ENCODE results near the gene CD1D. TPM values are rescaled to one million over a fixed set of nuclear protein-coding genes. Genes with fewer than 3 reads are reported as not detected.
A peak's percentile ranks its signal among the peaks of the same experiment; 100 is the strongest.

The CD1D gene
- total RNA-seq = 10 to 100 TPM; 14.7 to 28.5 (median 23.0) TPM
- polyA plus RNA-seq = 10 to 100 TPM; 26.7 to 62.8 (median 28.3) TPM
- long read RNA-seq, donor 1 = 0 reads
- long read RNA-seq, donor 2 = 0 reads

DNA sequence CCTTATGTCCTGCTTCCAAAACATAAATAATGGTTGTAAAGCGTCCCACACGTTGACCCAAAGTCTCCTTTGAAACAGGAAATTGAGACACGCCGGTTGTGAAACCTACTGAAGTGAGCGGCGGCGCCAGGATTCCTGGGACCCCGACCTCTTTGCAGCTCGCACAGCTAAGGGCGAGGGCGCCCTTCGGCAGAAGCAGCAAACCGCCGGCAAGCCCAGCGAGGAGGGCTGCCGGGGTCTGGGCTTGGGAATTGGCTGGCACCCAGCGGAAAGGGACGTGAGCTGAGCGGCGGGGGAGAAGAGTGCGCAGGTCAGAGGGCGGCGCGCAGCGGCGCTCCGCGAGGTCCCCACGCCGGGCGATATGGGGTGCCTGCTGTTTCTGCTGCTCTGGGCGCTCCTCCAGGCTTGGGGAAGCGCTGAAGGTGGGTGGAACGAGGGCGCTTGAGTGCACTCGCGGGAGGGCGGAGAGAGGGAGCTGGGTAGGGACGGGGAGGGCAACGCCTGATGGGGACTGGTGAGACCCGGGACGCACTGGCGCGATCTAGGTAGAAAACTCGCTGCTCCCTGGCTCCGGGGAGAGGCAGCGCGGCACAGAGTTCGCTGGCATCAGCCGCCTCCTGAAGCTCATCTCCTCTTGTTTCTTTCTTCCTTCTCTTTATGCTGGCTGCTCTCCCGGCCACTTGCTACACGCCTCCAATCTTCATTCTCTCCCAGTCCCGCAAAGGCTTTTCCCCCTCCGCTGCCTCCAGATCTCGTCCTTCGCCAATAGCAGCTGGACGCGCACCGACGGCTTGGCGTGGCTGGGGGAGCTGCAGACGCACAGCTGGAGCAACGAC is at the start of gene CD1D:
TSS of gene CD1D (plus strand) at position 155 of the 836 bp plus-strand sequence. CDS start at position 362, 207 bp downstream.
- WGBS, 5 donors = 0 to 1% (median 1%) methylated on average over 46 to 63 of the region's 63 CpGs
- peak within 1 kb of the TSS; percentile 63 to 93 (median 84) for H3K27ac ChIP-seq
- peaks cover 0 to 21% (median 0%) of the 10 kb centered on the region in 6 donors for H3K36me3 ChIP-seq
- TF ChIP-seq POLR2AphosphoS5 (IDR thresholded peaks at IDR 0.05) (peak; percentile 69 to 79 (median 77)), POLR2A (IDR thresholded peaks at IDR 0.05) (peak in 1 of 3 donors; percentile 11)
- TF ChIP-seq, protein P1, sequence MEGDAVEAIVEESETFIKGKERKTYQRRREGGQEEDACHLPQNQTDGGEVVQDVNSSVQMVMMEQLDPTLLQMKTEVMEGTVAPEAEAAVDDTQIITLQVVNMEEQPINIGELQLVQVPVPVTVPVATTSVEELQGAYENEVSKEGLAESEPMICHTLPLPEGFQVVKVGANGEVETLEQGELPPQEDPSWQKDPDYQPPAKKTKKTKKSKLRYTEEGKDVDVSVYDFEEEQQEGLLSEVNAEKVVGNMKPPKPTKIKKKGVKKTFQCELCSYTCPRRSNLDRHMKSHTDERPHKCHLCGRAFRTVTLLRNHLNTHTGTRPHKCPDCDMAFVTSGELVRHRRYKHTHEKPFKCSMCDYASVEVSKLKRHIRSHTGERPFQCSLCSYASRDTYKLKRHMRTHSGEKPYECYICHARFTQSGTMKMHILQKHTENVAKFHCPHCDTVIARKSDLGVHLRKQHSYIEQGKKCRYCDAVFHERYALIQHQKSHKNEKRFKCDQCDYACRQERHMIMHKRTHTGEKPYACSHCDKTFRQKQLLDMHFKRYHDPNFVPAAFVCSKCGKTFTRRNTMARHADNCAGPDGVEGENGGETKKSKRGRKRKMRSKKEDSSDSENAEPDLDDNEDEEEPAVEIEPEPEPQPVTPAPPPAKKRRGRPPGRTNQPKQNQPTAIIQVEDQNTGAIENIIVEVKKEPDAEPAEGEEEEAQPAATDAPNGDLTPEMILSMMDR (IDR thresholded peaks at IDR 0.05 in 8 of 11, conservative IDR thresholded peaks at IDR 0.05 in 3 of 11) = no peak
- peaks cover 0 to 48% (median 0%) of the 10 kb centered on the region in 7 donors for H3K27me3 ChIP-seq (replicated peaks in 1 of 7)
- H3K4me1 ChIP-seq = peaks cover 23 to 97% (median 58%) of the 10 kb centered on the region in 6 donors
- H3K9me3 ChIP-seq = no peaks in the 10 kb centered on the region
- intact Hi-C loops (cut with DNase I; ENCODE audit: low total_unique reads) = no loop called here
- H3K4me3 ChIP-seq = peak within 1 kb of the TSS; percentile 48 to 71 (median 58)
- DNase-seq = peak; percentile 89

GRCh38 chr1:158131217-158131616 is 49.5 kb upstream of the CD1D start:
- intact Hi-C loops (cut with DNase I; ENCODE audit: low total_unique reads) = no loop called here
- TF ChIP-seq POLR2AphosphoS5 (IDR thresholded peaks at IDR 0.05) = no peak
- no peak for TF ChIP-seq POLR2A (IDR thresholded peaks at IDR 0.05)
- TF ChIP-seq, protein P1 (IDR thresholded peaks at IDR 0.05 in 8 of 11, conservative IDR thresholded peaks at IDR 0.05 in 3 of 11) = no peak
- Histone ChIP-seq H3K27ac (no peak overlapping the region), H3K9me3 (no peaks in the 10 kb centered on the region), H3K27me3 (replicated peaks in 1 of 7) (no peaks in the 10 kb centered on the region), H3K4me1 (no peaks in the 10 kb centered on the region), H3K36me3 (no peaks in the 10 kb centered on the region), H3K4me3 (no peak overlapping the region)
- DNase-seq = no peak
- 80 to 95% (median 87%) methylated on average over 3 of the region's 3 CpGs for WGBS, 5 donors

DNA sequence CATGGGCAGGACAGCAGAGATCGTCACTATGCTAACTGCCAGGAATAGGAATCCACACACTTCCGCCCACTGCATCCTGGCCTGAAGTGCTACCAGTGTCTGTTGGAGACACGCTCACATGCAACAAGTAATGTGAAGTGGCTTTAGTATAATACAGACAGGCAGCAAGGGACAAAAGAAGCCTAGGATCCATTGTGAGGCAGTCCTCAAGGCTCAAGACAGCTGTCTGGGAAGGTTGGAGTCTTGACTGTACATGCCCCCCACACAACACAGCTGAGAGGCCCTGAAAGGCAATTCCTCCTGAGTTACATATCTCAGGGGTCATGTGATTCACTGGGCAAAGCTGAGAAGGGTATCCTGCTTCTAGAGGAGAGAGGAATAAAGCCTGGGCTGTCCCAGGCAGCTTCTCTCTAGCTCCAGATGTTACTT is 39.9 kb upstream of the CD1D start:
- WGBS, 5 donors = 74 to 86% (median 80%) methylated on average over 3 of the region's 3 CpGs
- Histone ChIP-seq H3K4me1 (peaks cover 0 to 6% (median 0%) of the 10 kb centered on the region in 6 donors), H3K36me3 (no peaks in the 10 kb centered on the region), H3K27ac (no peak overlapping the region), H3K27me3 (replicated peaks in 1 of 7) (no peaks in the 10 kb centered on the region), H3K4me3 (no peak overlapping the region), H3K9me3 (peaks cover 0 to 4% (median 0%) of the 10 kb centered on the region in 8 donors)
- intact Hi-C loops (cut with DNase I; ENCODE audit: low total_unique reads) = no loop called here
- no peak for DNase-seq
- TF ChIP-seq, protein P1 (IDR thresholded peaks at IDR 0.05 in 8 of 11, conservative IDR thresholded peaks at IDR 0.05 in 3 of 11) = no peak
- TF ChIP-seq POLR2AphosphoS5 (IDR thresholded peaks at IDR 0.05) (no peak), POLR2A (IDR thresholded peaks at IDR 0.05) (no peak)

- H3K4me3 ChIP-seq = no peak overlapping the region
- peaks cover 0 to 9% (median 0%) of the 10 kb centered on the region in 8 donors for H3K9me3 ChIP-seq
- TF ChIP-seq POLR2A (IDR thresholded peaks at IDR 0.05) = no peak
- TF ChIP-seq, protein P1 (IDR thresholded peaks at IDR 0.05 in 8 of 11, conservative IDR thresholded peaks at IDR 0.05 in 3 of 11) = no peak
- no peak for TF ChIP-seq POLR2AphosphoS5 (IDR thresholded peaks at IDR 0.05)
- DNase-seq = no peak
- peaks cover 14 to 37% (median 28%) of the 10 kb centered on the region in 6 donors for H3K4me1 ChIP-seq
- H3K27ac ChIP-seq = peak overlapping the region in 6 of 8 donors; percentile 3 to 84 (median 38)
- intact Hi-C loops (cut with DNase I; ENCODE audit: low total_unique reads) = no loop called here
- no peaks in the 10 kb centered on the region for H3K36me3 ChIP-seq
- H3K27me3 ChIP-seq (replicated peaks in 1 of 7) = no peaks in the 10 kb centered on the region
Observed at GRCh38 chr1:158145173-158145719, 35.4 kb upstream of the CD1D start.

All from spleen (tissue), 13 donors.